ENCODE data around the gene ZCCHC7. TPM values are rescaled to one million over a fixed set of nuclear protein-coding genes. Genes with fewer than 3 reads are reported as not detected.

ZCCHC7 gene
- total and polyA plus RNA-seq, 2 of the 8 experiments (the other 6 are each of a cell fraction or from before 2014, with no cell fraction given) = 12.2 to 27.5 TPM

DNA sequence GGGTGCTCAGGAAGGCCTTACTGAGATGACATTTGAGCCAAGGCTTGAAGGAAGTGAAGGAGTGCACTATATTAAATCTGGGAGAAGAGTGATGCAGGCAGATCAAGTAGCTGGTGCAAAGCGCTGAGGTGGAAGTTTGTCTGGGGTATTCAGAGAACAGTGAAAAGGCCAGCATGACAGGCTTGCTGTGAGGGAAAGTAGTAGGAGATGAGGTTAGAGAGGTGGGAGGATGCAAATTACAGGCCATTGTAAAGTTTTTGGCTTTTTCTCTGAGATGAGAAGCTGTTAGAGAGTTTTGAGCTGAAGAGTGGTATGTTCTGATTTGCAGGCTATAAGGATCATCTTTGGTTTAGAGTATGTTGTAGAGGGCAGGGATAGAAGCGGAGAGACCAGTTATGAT is 221.3 kb downstream of the ZCCHC7 start (continued):
- TF ChIP-seq, protein P1, sequence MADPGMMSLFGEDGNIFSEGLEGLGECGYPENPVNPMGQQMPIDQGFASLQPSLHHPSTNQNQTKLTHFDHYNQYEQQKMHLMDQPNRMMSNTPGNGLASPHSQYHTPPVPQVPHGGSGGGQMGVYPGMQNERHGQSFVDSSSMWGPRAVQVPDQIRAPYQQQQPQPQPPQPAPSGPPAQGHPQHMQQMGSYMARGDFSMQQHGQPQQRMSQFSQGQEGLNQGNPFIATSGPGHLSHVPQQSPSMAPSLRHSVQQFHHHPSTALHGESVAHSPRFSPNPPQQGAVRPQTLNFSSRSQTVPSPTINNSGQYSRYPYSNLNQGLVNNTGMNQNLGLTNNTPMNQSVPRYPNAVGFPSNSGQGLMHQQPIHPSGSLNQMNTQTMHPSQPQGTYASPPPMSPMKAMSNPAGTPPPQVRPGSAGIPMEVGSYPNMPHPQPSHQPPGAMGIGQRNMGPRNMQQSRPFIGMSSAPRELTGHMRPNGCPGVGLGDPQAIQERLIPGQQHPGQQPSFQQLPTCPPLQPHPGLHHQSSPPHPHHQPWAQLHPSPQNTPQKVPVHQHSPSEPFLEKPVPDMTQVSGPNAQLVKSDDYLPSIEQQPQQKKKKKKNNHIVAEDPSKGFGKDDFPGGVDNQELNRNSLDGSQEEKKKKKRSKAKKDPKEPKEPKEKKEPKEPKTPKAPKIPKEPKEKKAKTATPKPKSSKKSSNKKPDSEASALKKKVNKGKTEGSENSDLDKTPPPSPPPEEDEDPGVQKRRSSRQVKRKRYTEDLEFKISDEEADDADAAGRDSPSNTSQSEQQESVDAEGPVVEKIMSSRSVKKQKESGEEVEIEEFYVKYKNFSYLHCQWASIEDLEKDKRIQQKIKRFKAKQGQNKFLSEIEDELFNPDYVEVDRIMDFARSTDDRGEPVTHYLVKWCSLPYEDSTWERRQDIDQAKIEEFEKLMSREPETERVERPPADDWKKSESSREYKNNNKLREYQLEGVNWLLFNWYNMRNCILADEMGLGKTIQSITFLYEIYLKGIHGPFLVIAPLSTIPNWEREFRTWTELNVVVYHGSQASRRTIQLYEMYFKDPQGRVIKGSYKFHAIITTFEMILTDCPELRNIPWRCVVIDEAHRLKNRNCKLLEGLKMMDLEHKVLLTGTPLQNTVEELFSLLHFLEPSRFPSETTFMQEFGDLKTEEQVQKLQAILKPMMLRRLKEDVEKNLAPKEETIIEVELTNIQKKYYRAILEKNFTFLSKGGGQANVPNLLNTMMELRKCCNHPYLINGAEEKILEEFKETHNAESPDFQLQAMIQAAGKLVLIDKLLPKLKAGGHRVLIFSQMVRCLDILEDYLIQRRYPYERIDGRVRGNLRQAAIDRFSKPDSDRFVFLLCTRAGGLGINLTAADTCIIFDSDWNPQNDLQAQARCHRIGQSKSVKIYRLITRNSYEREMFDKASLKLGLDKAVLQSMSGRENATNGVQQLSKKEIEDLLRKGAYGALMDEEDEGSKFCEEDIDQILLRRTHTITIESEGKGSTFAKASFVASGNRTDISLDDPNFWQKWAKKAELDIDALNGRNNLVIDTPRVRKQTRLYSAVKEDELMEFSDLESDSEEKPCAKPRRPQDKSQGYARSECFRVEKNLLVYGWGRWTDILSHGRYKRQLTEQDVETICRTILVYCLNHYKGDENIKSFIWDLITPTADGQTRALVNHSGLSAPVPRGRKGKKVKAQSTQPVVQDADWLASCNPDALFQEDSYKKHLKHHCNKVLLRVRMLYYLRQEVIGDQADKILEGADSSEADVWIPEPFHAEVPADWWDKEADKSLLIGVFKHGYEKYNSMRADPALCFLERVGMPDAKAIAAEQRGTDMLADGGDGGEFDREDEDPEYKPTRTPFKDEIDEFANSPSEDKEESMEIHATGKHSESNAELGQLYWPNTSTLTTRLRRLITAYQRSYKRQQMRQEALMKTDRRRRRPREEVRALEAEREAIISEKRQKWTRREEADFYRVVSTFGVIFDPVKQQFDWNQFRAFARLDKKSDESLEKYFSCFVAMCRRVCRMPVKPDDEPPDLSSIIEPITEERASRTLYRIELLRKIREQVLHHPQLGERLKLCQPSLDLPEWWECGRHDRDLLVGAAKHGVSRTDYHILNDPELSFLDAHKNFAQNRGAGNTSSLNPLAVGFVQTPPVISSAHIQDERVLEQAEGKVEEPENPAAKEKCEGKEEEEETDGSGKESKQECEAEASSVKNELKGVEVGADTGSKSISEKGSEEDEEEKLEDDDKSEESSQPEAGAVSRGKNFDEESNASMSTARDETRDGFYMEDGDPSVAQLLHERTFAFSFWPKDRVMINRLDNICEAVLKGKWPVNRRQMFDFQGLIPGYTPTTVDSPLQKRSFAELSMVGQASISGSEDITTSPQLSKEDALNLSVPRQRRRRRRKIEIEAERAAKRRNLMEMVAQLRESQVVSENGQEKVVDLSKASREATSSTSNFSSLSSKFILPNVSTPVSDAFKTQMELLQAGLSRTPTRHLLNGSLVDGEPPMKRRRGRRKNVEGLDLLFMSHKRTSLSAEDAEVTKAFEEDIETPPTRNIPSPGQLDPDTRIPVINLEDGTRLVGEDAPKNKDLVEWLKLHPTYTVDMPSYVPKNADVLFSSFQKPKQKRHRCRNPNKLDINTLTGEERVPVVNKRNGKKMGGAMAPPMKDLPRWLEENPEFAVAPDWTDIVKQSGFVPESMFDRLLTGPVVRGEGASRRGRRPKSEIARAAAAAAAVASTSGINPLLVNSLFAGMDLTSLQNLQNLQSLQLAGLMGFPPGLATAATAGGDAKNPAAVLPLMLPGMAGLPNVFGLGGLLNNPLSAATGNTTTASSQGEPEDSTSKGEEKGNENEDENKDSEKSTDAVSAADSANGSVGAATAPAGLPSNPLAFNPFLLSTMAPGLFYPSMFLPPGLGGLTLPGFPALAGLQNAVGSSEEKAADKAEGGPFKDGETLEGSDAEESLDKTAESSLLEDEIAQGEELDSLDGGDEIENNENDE (IDR thresholded peaks at IDR 0.05; ENCODE audit: insufficient replicate concordance, low read length) = no peak
- TF ChIP-seq POLR2AphosphoS5 (IDR thresholded peaks at IDR 0.05; ENCODE audit: low read depth, low read length) = no peak
- no peak for TF ChIP-seq HDAC2 (IDR thresholded peaks at IDR 0.05; ENCODE audit: borderline replicate concordance in 1 of 2, low read depth in 2 of 2, low read length in 2 of 2)
- TF ChIP-seq RBBP5 (IDR thresholded peaks at IDR 0.05; ENCODE audit: borderline replicate concordance, low read depth, low read length) = no peak
- no peak for TF ChIP-seq SIN3A (conservative IDR thresholded peaks at IDR 0.05 in 1 of 2, IDR thresholded peaks at IDR 0.05 in 1 of 2; ENCODE audit: low read depth in 1 of 2, low read length in 2 of 2)
- no peak for TF ChIP-seq E2F6 (IDR thresholded peaks at IDR 0.05)
- TF ChIP-seq RFX5 (IDR thresholded peaks at IDR 0.05; ENCODE audit: borderline replicate concordance, low read depth, low read length) = no peak
- TF ChIP-seq SAP30 (IDR thresholded peaks at IDR 0.05; ENCODE audit: insufficient read depth, insufficient replicate concordance, low read length) = no peak
- no peak for TF ChIP-seq NANOG (IDR thresholded peaks at IDR 0.05; ENCODE audit: insufficient read depth, low read depth, low read length, poor library complexity, severe bottlenecking)
- TF ChIP-seq ASH2L (IDR thresholded peaks at IDR 0.05; ENCODE audit: low read length) = no peak
